Heart right ventricle (tissue), 16 donors: ENCODE results near the gene ERAL1. TPM values are rescaled to one million over a fixed set of nuclear protein-coding genes. Genes with fewer than 3 reads are reported as not detected.
"Not testable (repeated sequence)": the region's sequence is repeated elsewhere in the genome, so short reads cannot be mapped to it uniquely, and the experiment has no call there.

ENCODE experiments used
- ATAC-seq, 8 donors: fragments of 200-7000 bp; cut with Tn5 transposase; one replicate each; pipeline ENCODE4 v1.9.1; 2020; ENCODE audit warnings: mild to moderate bottlenecking in 8 of 8, moderate library complexity in 8 of 8, moderate number of reproducible peaks in 1 of 8
- DNase-seq, 2 donors: peaks; one replicate each; pipeline ENCODE4 v3.0.0-alpha.2; 2020
- H3K27ac ChIP-seq, 10 donors: fragments of 200-600 bp; sonication (generic) in 2 of 10; one replicate each; pipeline versions ENCODE4 v1.5.0 to v1.8.0; 2020 to 2022; ENCODE audit warnings: mild to moderate bottlenecking in 3 of 10
- H3K27me3 ChIP-seq, 7 donors: fragments of 200-600 bp; one replicate each; pipeline ENCODE4 v1.8.0; 2021 to 2022; ENCODE audit warnings: mild to moderate bottlenecking in 2 of 7
- H3K36me3 ChIP-seq, 9 donors: fragments of 200-600 bp; sonication (generic) in 1 of 9; one replicate each; pipeline versions ENCODE4 v1.5.0 to v1.8.0; 2020 to 2022; ENCODE audit warnings: mild to moderate bottlenecking in 2 of 9
- H3K4me1 ChIP-seq, 9 donors: fragments of 200-600 bp; sonication (generic) in 1 of 9; one replicate each; pipeline versions ENCODE4 v1.5.0 to v1.8.0; 2020 to 2022; ENCODE audit warnings: mild to moderate bottlenecking in 4 of 9
- H3K4me3 ChIP-seq, 10 donors: fragments of 200-600 bp; sonication (generic) in 2 of 10; one replicate each; pipeline versions ENCODE4 v1.5.0 to v1.8.0; 2020 to 2022; ENCODE audit warnings: mild to moderate bottlenecking in 7 of 10, moderate library complexity in 2 of 10
- H3K9me3 ChIP-seq, 11 donors: fragments of 200-600 bp in 10 of 11; sonication (generic) in 2 of 11; one replicate each; pipeline versions ENCODE4 v1.5.0 to v1.8.0; 2013 to 2022; ENCODE audit warnings: mild to moderate bottlenecking in 2 of 11, control low read depth in 1 of 11, moderate library complexity in 1 of 11
- CTCF ChIP-seq, 9 donors: fragments of 200-600 bp; sonication (generic) in 2 of 9; IDR thresholded peaks; one replicate each; pipeline versions ENCODE4 v1.5.0 to v1.8.0; 2021 to 2022; ENCODE audit warnings: antibody characterized with exemption in 9 of 9, mild to moderate bottlenecking in 5 of 9, moderate library complexity in 1 of 9
- WGBS, 2 donors: extraction: QIAGEN DNeasy Blood & Tissue Kit; methylation state at CpG; one replicate each; pipeline ENCODE4 v1.1.7; 2013; ENCODE audit warnings: inconsistent platforms in 1 of 2; 5-methylcytosine and 5-hydroxymethylcytosine counted together
- intact Hi-C, 10 donors: fragments of 100-400 bp; cut with DNase I; formaldehyde crosslinking; loops; one replicate each; pipeline versions ENCODE4 v1.11.1 to v1.14.2; 2022
- polyA plus RNA-seq, 2 donors: library from polyadenylated mRNA; stranded (reverse); fragments of 200-250 nt; gene quantifications; one replicate each; pipeline ENCODE4 v1.2.3, GENCODE V29; 2013
- total RNA-seq, 10 donors: library from RNA; stranded (reverse); fragmentation: NEBNext Ultra II Directional in 3 of 10; extraction: Animal tissue kit (Norgen Biotek cat#: 25700) in 3 of 10; gene quantifications; one replicate each; pipeline versions ENCODE4 v1.2.1 to v1.2.4, GENCODE V29; 2021 to 2023
- donor health status: Arrhythmogenic right ventricular cardiomyopathy.
- donor health status: ischemic (EF 13 %, LVEDD 7.1; RV severe dilation, severe dysfunction).
- donor health status: healthy with polysubstance abuse.
- donor health status: DM: no; HTN: yes; CAD: no.
- donor health status: DM: no; HTN: no; CAD: no.
- donor health status: ischemic (EF 25% LVEDD 6.9; RV normal size, moderate dysfunction).
- donor health status: ischemic (EF 25% LVEDD 5.7; RV mildly dilated, moderate dysfunction).
- donor health status: healthy.
- donor health status: DM: yes; HTN: yes; CAD: no.
- donor health status: Ischemic cardiomyopathy.
- donor health status: ischemic (EF 35%, LVEDD 5.7; RV mildly dilated, moderate dysfunction).
- donor health status: nonischemic (EF 11% LVEDD 7.7; RV severe dilation, severe dysfunction).
- donor health status: DM: yes; HTN: yes; CAD: no.
- donor health status: PGD.
- donor health status: ischemic (EF 29% LVEDD 5.4; RV normal size, mild dysfunction).
- donor health status: nonischemic (EF 23%, LVEDD 6.1; RV moderate dilation, normal function).

Gene ERAL1
- total and polyA plus RNA-seq, 12 donors, result 32.3 to 48.2 (median 39.2) TPM

GRCh38 chr17:28834420-28834819, 20.4 kb upstream of the ERAL1 start:
- H3K4me3 ChIP-seq, result no peak overlapping the region
- no peaks in the 10 kb centered on the region for H3K27me3 ChIP-seq
- no peak for TF ChIP-seq CTCF (IDR thresholded peaks at IDR 0.05)
- ATAC-seq (no peak), DNase-seq (no peak)
- H3K9me3 ChIP-seq, result no peaks in the 10 kb centered on the region
- peaks cover 0 to 34% (median 4%) of the 10 kb centered on the region in 9 donors for H3K36me3 ChIP-seq
- peaks cover 0 to 6% (median 0%) of the 10 kb centered on the region in 9 donors for H3K4me1 ChIP-seq
- no peak overlapping the region for H3K27ac ChIP-seq
- WGBS, 2 donors, result 97 to 100% methylated on average over 1 of the region's 1 CpG
- intact Hi-C loops, result no loop called here

- ATAC-seq, H3K27ac ChIP-seq, DNase-seq, intact Hi-C loops, H3K27me3 ChIP-seq, H3K9me3 ChIP-seq, H3K4me3 ChIP-seq: not testable (repeated sequence)
- H3K4me1 ChIP-seq, result peaks cover 0 to 27% (median 5%) of the 10 kb centered on the region in 9 donors
- 95 to 99% methylated on average over 10 of the region's 10 CpGs for WGBS, 2 donors
- peaks cover 0 to 17% (median 0%) of the 10 kb centered on the region in 9 donors for H3K36me3 ChIP-seq
Observed at GRCh38 chr17:28836541-28836940, 18.3 kb upstream of the ERAL1 start.

- Histone ChIP-seq H3K9me3 (no peaks in the 10 kb centered on the region), H3K4me1 (peaks cover 0 to 33% (median 15%) of the 10 kb centered on the region in 9 donors), H3K4me3 (no peak overlapping the region), H3K27me3 (no peaks in the 10 kb centered on the region), H3K27ac (no peak overlapping the region), H3K36me3 (peaks cover 0 to 9% (median 0%) of the 10 kb centered on the region in 9 donors)
- DNase-seq (no peak), ATAC-seq (no peak)
- no peak for TF ChIP-seq CTCF (IDR thresholded peaks at IDR 0.05)
- WGBS, 2 donors, result 77 to 80% methylated on average over 2 of the region's 2 CpGs
- intact Hi-C loops, result no loop called here
Observed at GRCh38 chr17:28839221-28839620, 15.6 kb upstream of the ERAL1 start.

GRCh38 chr17:28841901-28842281, 12.9 kb upstream of the ERAL1 start:
- ATAC-seq, result peak in 2 of 8 donors; percentile 2 to 3
- WGBS, 2 donors, result 2 to 4% methylated on average over 6 of the region's 6 CpGs
- no peak for DNase-seq
- H3K27me3 ChIP-seq, result no peaks in the 10 kb centered on the region
- intact Hi-C loops, result loop anchor here in 4 of 10 donors (5.0 to 10.0 kb wide), 3 partner anchors 77 to 103 kb away; no protein-coding TSS in a partner anchor
- H3K27ac ChIP-seq, result peak overlapping the region in 9 of 10 donors; percentile 78 to 91 (median 88)
- H3K4me1 ChIP-seq, result peaks cover 0 to 33% (median 15%) of the 10 kb centered on the region in 9 donors
- no peak for TF ChIP-seq CTCF (IDR thresholded peaks at IDR 0.05)
- H3K36me3 ChIP-seq, result peaks cover 0 to 8% (median 0%) of the 10 kb centered on the region in 9 donors
- H3K9me3 ChIP-seq, result no peaks in the 10 kb centered on the region
- H3K4me3 ChIP-seq, result peak overlapping the region; percentile 72 to 96 (median 82)

DNA sequence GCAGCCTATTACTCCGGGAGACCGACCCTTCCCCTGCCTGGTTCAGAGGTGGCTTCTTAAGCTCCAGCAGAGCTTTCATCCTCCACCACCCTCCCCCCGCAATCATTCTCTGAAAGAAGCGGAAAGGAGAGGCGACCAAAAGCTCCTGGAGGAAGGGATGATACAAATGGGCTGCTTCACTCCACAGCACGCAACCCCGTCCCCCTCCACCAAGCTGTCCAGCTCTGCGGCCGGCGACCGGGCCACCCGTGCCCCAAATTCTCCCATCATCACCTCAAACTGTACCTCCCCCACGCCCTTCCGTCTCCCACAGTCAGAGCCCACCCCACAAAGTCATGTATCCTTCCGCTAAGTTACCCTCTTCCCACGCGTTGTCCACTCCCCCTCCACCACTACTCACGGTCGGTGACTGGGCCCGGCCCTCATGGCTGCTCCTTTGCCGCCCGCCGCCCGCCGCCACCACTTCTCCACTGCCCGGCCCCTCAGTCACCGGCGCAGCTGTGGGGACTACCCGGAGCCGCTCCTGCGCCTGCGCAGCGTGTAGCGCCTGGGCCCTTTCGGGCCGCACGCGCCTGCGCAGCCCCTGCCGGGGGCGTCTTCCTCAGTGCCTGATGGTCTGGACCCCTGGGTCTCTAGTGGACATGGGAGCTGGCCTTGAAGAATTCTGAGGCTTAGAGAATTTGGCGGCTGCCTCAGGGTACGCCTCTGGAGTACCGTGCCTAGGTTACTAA, 12.4 kb upstream of the ERAL1 start, which contains the start of gene FAM222B:
Gene FAM222B (minus strand): TSS at position 509 of the 731 bp plus-strand sequence. CDS start 76,123 bp downstream, outside the sequence.
- ATAC-seq (peak; percentile 99 to 100 (median 100)), DNase-seq (peak; percentile 83 to 89)
- intact Hi-C loops, result loop anchor here in 4 of 10 donors (5.0 to 10.0 kb wide), 3 partner anchors 78 to 102 kb away; no protein-coding TSS in a partner anchor

More for the DNA sequence above, 12.4 kb upstream of the ERAL1 start, which contains the start of gene FAM222B:
- WGBS, 2 donors, result 0% methylated on average over 44 of the region's 44 CpGs
- Histone ChIP-seq H3K4me1 (peaks cover 0 to 33% (median 15%) of the 10 kb centered on the region in 9 donors), H3K27ac (peak within 1 kb of the TSS; percentile 57 to 91 (median 86)), H3K4me3 (peak within 1 kb of the TSS; percentile 72 to 96 (median 82)), H3K36me3 (peaks cover 0 to 8% (median 0%) of the 10 kb centered on the region in 9 donors), H3K9me3 (no peaks in the 10 kb centered on the region), H3K27me3 (no peaks in the 10 kb centered on the region)
- peak in 1 of 9 donors; percentile 19 for TF ChIP-seq CTCF (IDR thresholded peaks at IDR 0.05)
